HepG2 (cell line): ENCODE results near the gene HIPK2. TPM values are rescaled to one million over a fixed set of nuclear protein-coding genes. Genes with fewer than 3 reads are reported as not detected.
A peak's percentile ranks its signal among the peaks of the same experiment; 100 is the strongest.

Experiments used
- ADNP ChIP-seq: sonication (generic); formaldehyde crosslinking; IDR thresholded peaks from 2 replicates; pipeline ENCODE4 v1.4.0; 2020; ENCODE audit warnings: missing genetic modification reagents
- CCAR2 ChIP-seq: fragments of 200-400 bp; formaldehyde crosslinking; optimal IDR thresholded peaks from 2 replicates; pipeline ENCODE3; 2018; ENCODE audit warnings: low read depth, mild to moderate bottlenecking, low read length, moderate library complexity
- CHD2 ChIP-seq: IDR thresholded peaks from 2 replicates; pipeline ENCODE4 v1.6.1; 2011; ENCODE audit warnings: low read depth, low read length, improper control_type of control experiment
- FOSL2 ChIP-seq: sonication (generic); formaldehyde crosslinking; IDR thresholded peaks from 2 replicates; pipeline ENCODE4 v1.4.0; 2020; ENCODE audit warnings: missing genetic modification reagents
- GTF2F1 ChIP-seq: fragments of 150-350 bp; IDR thresholded peaks from 2 replicates; pipeline ENCODE4 v1.6.1; 2014; ENCODE audit warnings: low read length
- HDAC1 ChIP-seq: sonication (generic); formaldehyde crosslinking; IDR thresholded peaks from 2 replicates; pipeline ENCODE4 v1.5.1; 2020; ENCODE audit warnings: mild to moderate bottlenecking, missing genetic modification reagents
- HDAC6 ChIP-seq: fragments of 200-600 bp; sonication (generic); IDR thresholded peaks from 2 replicates; pipeline ENCODE4 v1.7.0; 2017; ENCODE audit warnings: mild to moderate bottlenecking, antibody characterized with exemption, low read length, low read depth
- HHEX ChIP-seq: IDR thresholded peaks from 2 replicates; pipeline ENCODE4 v1.6.1; 2016; ENCODE audit warnings: control low read depth
- HOXA9 ChIP-seq: sonication (generic); formaldehyde crosslinking; IDR thresholded peaks from 2 replicates; pipeline ENCODE4 v1.8.1; 2022; ENCODE audit warnings: missing genetic modification reagents, mild to moderate bottlenecking, moderate library complexity, borderline replicate concordance
- IKZF1 ChIP-seq: fragments of 450-650 bp; IDR thresholded peaks from 2 replicates; pipeline ENCODE4 v1.7.1; 2016
- IKZF4 ChIP-seq: sonication (generic); formaldehyde crosslinking; IDR thresholded peaks from 2 replicates; pipeline ENCODE4 v1.5.1; 2020; ENCODE audit warnings: borderline replicate concordance, mild to moderate bottlenecking, low read depth, missing genetic modification reagents; ENCODE audit errors: not compliant biosample characterization
- KLF16 ChIP-seq, 2 experiments: sonication (generic) in 1 of 2; formaldehyde crosslinking in 1 of 2; IDR thresholded peaks; 2 replicates each; pipeline versions ENCODE4 v1.6.1 to v1.8.0; 2016 to 2023; ENCODE audit warnings: missing genetic modification reagents in 2 of 2, missing compliant biosample characterization in 1 of 2
- KMT2A ChIP-seq: sonication (generic); formaldehyde crosslinking; IDR thresholded peaks from 2 replicates; pipeline ENCODE4 v1.4.0; 2020; ENCODE audit warnings: missing genetic modification reagents
- MAF1 ChIP-seq: sonication (generic); formaldehyde crosslinking; IDR thresholded peaks from 2 replicates; pipeline ENCODE4 v1.5.0; 2020; ENCODE audit warnings: missing genetic modification reagents, borderline replicate concordance
- MLXIP ChIP-seq: sonication (generic); formaldehyde crosslinking; IDR thresholded peaks from 2 replicates; pipeline ENCODE4 v1.9.0; 2021; ENCODE audit warnings: missing genetic modification reagents, borderline replicate concordance
- NFYC ChIP-seq: IDR thresholded peaks from 2 replicates; pipeline ENCODE4 v1.6.1; 2016; ENCODE audit warnings: missing genetic modification reagents, missing compliant biosample characterization
- PLRG1 ChIP-seq: fragments of 450-650 bp; conservative IDR thresholded peaks from 2 replicates; pipeline ENCODE4 v1.6.1; 2016
- POGZ ChIP-seq: sonication (generic); formaldehyde crosslinking; IDR thresholded peaks from 2 replicates; pipeline ENCODE4 v1.4.0; 2020; ENCODE audit warnings: mild to moderate bottlenecking, missing genetic modification reagents
- POLR2G ChIP-seq: fragments of 200-400 bp; formaldehyde crosslinking; IDR thresholded peaks from 2 replicates; pipeline ENCODE4 v1.6.1; 2018; ENCODE audit warnings: mild to moderate bottlenecking, low read depth, low read length, moderate library complexity
- RARA ChIP-seq: IDR thresholded peaks from 2 replicates; pipeline ENCODE4 v1.6.1; 2016; ENCODE audit warnings: missing genetic modification reagents, missing compliant biosample characterization
- TFAP4 ChIP-seq: sonication (generic); IDR thresholded peaks from 2 replicates; pipeline ENCODE4 v1.6.1; 2016; ENCODE audit warnings: low read depth, borderline replicate concordance
- THAP11 ChIP-seq: IDR thresholded peaks from 2 replicates; pipeline ENCODE4 v1.6.1; 2016; ENCODE audit warnings: missing biosample characterization, missing genetic modification reagents
- XRCC5 ChIP-seq: fragments of 200-400 bp; formaldehyde crosslinking; optimal IDR thresholded peaks from 2 replicates; pipeline ENCODE3; 2017; ENCODE audit warnings: mild to moderate bottlenecking, low read length
- ZFP62 ChIP-seq: sonication (generic); formaldehyde crosslinking; IDR thresholded peaks from 2 replicates; pipeline ENCODE4 v1.4.0; 2020; ENCODE audit warnings: missing genetic modification reagents
- ZKSCAN5 ChIP-seq: sonication (generic); formaldehyde crosslinking; IDR thresholded peaks from 2 replicates; pipeline ENCODE4 v1.5.1; 2020; ENCODE audit warnings: mild to moderate bottlenecking, missing genetic modification reagents
- ZUFSP ChIP-seq: sonication (generic); formaldehyde crosslinking; IDR thresholded peaks from 2 replicates; pipeline ENCODE4 v1.9.0; 2021; ENCODE audit warnings: missing genetic modification reagents, mild to moderate bottlenecking, borderline replicate concordance
- polyA plus RNA-seq, 8 experiments: library from polyadenylated mRNA; depleted of rRNA in 3 of 8; stranded (reverse) in 7 of 8; unstranded in 1 of 8; fragments of >200 nt; fragmentation: Illumina TruSeq in 4 of 8; extraction: Trizol in 4 of 8; gene quantifications; 2 replicates each; pipeline versions ENCODE4 v1.2.1 to v1.2.3, GENCODE V29; 2011 to 2016; ENCODE audit warnings: low read depth in 4 of 8, missing spikeins in 1 of 8, mixed read lengths in 1 of 8; ENCODE audit not compliant: insufficient read depth in 1 of 8
- total RNA-seq, 5 experiments: library from RNA; depleted of rRNA; stranded (reverse); fragments of >200 nt; fragmentation: Illumina TruSeq; extraction: Trizol; gene quantifications; 2 replicates each; pipeline ENCODE4 v1.2.3, GENCODE V29; 2016; ENCODE audit warnings: low read depth in 1 of 5
- TF ChIP-seq, protein P1 (sequence below): IDR thresholded peaks from 2 replicates; pipeline ENCODE4 v1.6.1; 2016; ENCODE audit warnings: low read depth, borderline replicate concordance

HIPK2 gene
- total and polyA plus RNA-seq, 2 of the 13 experiments (the other 11 are each of a cell fraction or from before 2014, with no cell fraction given) = 14.4 to 20.2 TPM

GRCh38 chr7:139648941-139649425 lies 128.8 kb downstream of the HIPK2 start (continued):
- no peak for TF ChIP-seq KLF16 (CRISPR knock-in tag; IDR thresholded peaks at IDR 0.05)
- TF ChIP-seq CHD2 = no peak
- no peak for TF ChIP-seq FOSL2 (CRISPR knock-in tag)
- no peak for TF ChIP-seq HDAC6
- TF ChIP-seq PLRG1 = no peak
- TF ChIP-seq RARA = peak; percentile 31; the same call in 1 of the 2 replicates
- no peak; the same call in 1 of the 2 replicates for TF ChIP-seq THAP11 (CRISPR knock-in tag)
- no peak for TF ChIP-seq ZFP62 (CRISPR knock-in tag)
- TF ChIP-seq HHEX (CRISPR knock-in tag) = no peak
- TF ChIP-seq ADNP (CRISPR knock-in tag) = no peak
- TF ChIP-seq MAF1 (CRISPR knock-in tag) = no peak
- TF ChIP-seq TFAP4 = no peak
- peak; percentile 21; the same call in 1 of the 2 replicates for TF ChIP-seq HDAC1 (CRISPR knock-in tag)
- TF ChIP-seq ZKSCAN5 (CRISPR knock-in tag) = no peak
- TF ChIP-seq ZUFSP (CRISPR knock-in tag) = no peak
- TF ChIP-seq NFYC (CRISPR knock-in tag) = no peak
- no peak for TF ChIP-seq HOXA9 (CRISPR knock-in tag)
- TF ChIP-seq IKZF1 = no peak
- no peak for TF ChIP-seq KMT2A (CRISPR knock-in tag)
- TF ChIP-seq POGZ (CRISPR knock-in tag) = no peak
- TF ChIP-seq IKZF4 (CRISPR knock-in tag) = no peak
- TF ChIP-seq, protein P1, sequence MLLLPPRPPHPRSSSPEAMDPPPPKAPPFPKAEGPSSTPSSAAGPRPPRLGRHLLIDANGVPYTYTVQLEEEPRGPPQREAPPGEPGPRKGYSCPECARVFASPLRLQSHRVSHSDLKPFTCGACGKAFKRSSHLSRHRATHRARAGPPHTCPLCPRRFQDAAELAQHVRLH = no peak
- no peak for TF ChIP-seq CCAR2
- TF ChIP-seq XRCC5 = no peak
- TF ChIP-seq GTF2F1 = no peak
- no peak for TF ChIP-seq POLR2G
- TF ChIP-seq MLXIP = no peak
